HEK293 (cell line): ENCODE data around the gene WDR7.

ENCODE experiments used
- CTCF ChIA-PET: fragments of 350-600 bp; formaldehyde crosslinking; extraction: SDS; loops from one replicate; lab custom pipeline; 2021; ENCODE audit warnings: antibody characterized with exemption; lab: Yijun Ruan, JAX
- POLR2A ChIA-PET: fragments of 300-600 bp; formaldehyde crosslinking; extraction: SDS; loops from one replicate; lab custom pipeline; 2020; ENCODE audit warnings: antibody characterized with exemption, inconsistent platforms; lab: Yijun Ruan, JAX
- H3K27ac ChIP-seq: fragments of 200-500 bp; sonication (Bioruptor generic); 2 replicates; pipeline ENCODE4 v1.5.1; 2014; ENCODE audit warnings: low read depth, low read length, control low read depth, inconsistent platforms; ENCODE audit errors: extremely low read depth
- H3K36me3 ChIP-seq, 2 experiments: fragments of 200-500 bp in 1 of 2; sonication (Bioruptor generic) in 1 of 2; 1 replicate in 1 of 2; 2 replicates in 1 of 2; pipeline ENCODE4 v1.5.1; 2014 to 2017; ENCODE audit warnings: inconsistent platforms in 2 of 2, low read length in 2 of 2; ENCODE audit not compliant: control insufficient read depth in 2 of 2, insufficient read depth in 1 of 2
- H3K4me1 ChIP-seq: fragments of 200-500 bp; sonication (Bioruptor generic); 2 replicates; pipeline ENCODE4 v1.5.1; 2014; ENCODE audit warnings: mild to moderate bottlenecking, low read length, inconsistent platforms; ENCODE audit not compliant: control insufficient read depth, insufficient read depth
- H3K4me3 ChIP-seq: 2 replicates; pipeline ENCODE4 v1.5.1; 2011; ENCODE audit warnings: low read depth, mild to moderate bottlenecking, control low read depth, low read length, moderate library complexity
- H3K9me3 ChIP-seq: fragments of 200-500 bp; sonication (Bioruptor generic); 2 replicates; pipeline ENCODE4 v1.5.1; 2014; ENCODE audit warnings: low read depth, low read length, inconsistent platforms; ENCODE audit not compliant: control insufficient read depth, insufficient read depth
- GLIS1 ChIP-seq: fragments of 450-650 bp; formaldehyde crosslinking; IDR thresholded peaks from 2 replicates; pipeline ENCODE4 v1.5.1; 2016; ENCODE audit warnings: missing biosample characterization, missing genetic modification characterization
- GLIS2 ChIP-seq: fragments of 450-650 bp; formaldehyde crosslinking; IDR thresholded peaks from 2 replicates; pipeline ENCODE4 v1.5.1; 2016; ENCODE audit warnings: missing biosample characterization, missing genetic modification characterization
- INSM2 ChIP-seq: fragments of 450-650 bp; formaldehyde crosslinking; IDR thresholded peaks from 2 replicates; pipeline ENCODE4 v1.5.1; 2016; ENCODE audit warnings: missing biosample characterization, missing genetic modification characterization
- KLF17 ChIP-seq: fragments of 450-650 bp; formaldehyde crosslinking; IDR thresholded peaks from 2 replicates; pipeline ENCODE4 v1.5.1; 2016; ENCODE audit warnings: missing biosample characterization, missing genetic modification characterization
- MZF1 ChIP-seq: fragments of 450-650 bp; formaldehyde crosslinking; IDR thresholded peaks from 2 replicates; pipeline ENCODE4 v1.5.1; 2017; ENCODE audit warnings: missing biosample characterization, missing genetic modification characterization, borderline replicate concordance
- PRDM6 ChIP-seq: fragments of 450-650 bp; formaldehyde crosslinking; IDR thresholded peaks from 2 replicates; pipeline ENCODE4 v1.5.1; 2017; ENCODE audit warnings: missing biosample characterization, missing genetic modification characterization
- SALL2 ChIP-seq: fragments of 450-650 bp; formaldehyde crosslinking; IDR thresholded peaks from 2 replicates; pipeline ENCODE4 v1.5.0; 2017; ENCODE audit warnings: missing biosample characterization, mild to moderate bottlenecking, missing genetic modification characterization, borderline replicate concordance
- TCF7L2 ChIP-seq: IDR thresholded peaks from 2 replicates; pipeline ENCODE4 v1.6.1; 2011; ENCODE audit warnings: low read depth, mild to moderate bottlenecking, inconsistent platforms, low read length, moderate library complexity, borderline replicate concordance
- ZFP41 ChIP-seq: fragments of 450-650 bp; formaldehyde crosslinking; IDR thresholded peaks from 2 replicates; pipeline ENCODE4 v1.5.1; 2016; ENCODE audit warnings: missing biosample characterization, missing genetic modification characterization, borderline replicate concordance
- ZNF114 ChIP-seq: fragments of 450-650 bp; formaldehyde crosslinking; IDR thresholded peaks from 2 replicates; pipeline ENCODE4 v1.5.0; 2017; ENCODE audit warnings: missing biosample characterization, missing genetic modification characterization
- ZNF2 ChIP-seq: fragments of 450-650 bp; formaldehyde crosslinking; IDR thresholded peaks from 2 replicates; pipeline ENCODE4 v1.5.1; 2016; ENCODE audit warnings: missing biosample characterization, missing genetic modification characterization
- ZNF302 ChIP-seq: fragments of 450-650 bp; formaldehyde crosslinking; IDR thresholded peaks from 2 replicates; pipeline ENCODE4 v1.5.1; 2016; ENCODE audit warnings: missing biosample characterization, missing genetic modification characterization, low read depth
- ZNF311 ChIP-seq: fragments of 450-650 bp; formaldehyde crosslinking; IDR thresholded peaks from 2 replicates; pipeline ENCODE4 v1.5.1; 2017; ENCODE audit warnings: missing biosample characterization, missing genetic modification characterization, borderline replicate concordance
- ZNF335 ChIP-seq: fragments of 450-650 bp; formaldehyde crosslinking; conservative IDR thresholded peaks from 2 replicates; pipeline ENCODE4 v1.5.1; 2016; ENCODE audit warnings: missing biosample characterization, missing genetic modification characterization
- ZNF341 ChIP-seq: fragments of 450-650 bp; formaldehyde crosslinking; IDR thresholded peaks from 2 replicates; pipeline ENCODE4; 2016; ENCODE audit warnings: low read depth, missing biosample characterization, missing genetic modification characterization
- ZNF350 ChIP-seq: fragments of 450-650 bp; formaldehyde crosslinking; IDR thresholded peaks from 2 replicates; pipeline ENCODE4 v1.5.0; 2017; ENCODE audit warnings: missing biosample characterization, mild to moderate bottlenecking, missing genetic modification characterization
- ZNF426 ChIP-seq: fragments of 450-650 bp; formaldehyde crosslinking; IDR thresholded peaks from 2 replicates; pipeline ENCODE4 v1.5.1; 2017; ENCODE audit warnings: missing biosample characterization, missing genetic modification characterization, mild to moderate bottlenecking, inconsistent platforms, moderate library complexity
- ZNF48 ChIP-seq: fragments of 450-650 bp; formaldehyde crosslinking; IDR thresholded peaks from 2 replicates; pipeline ENCODE4 v1.5.1; 2016; ENCODE audit warnings: missing biosample characterization, missing genetic modification characterization
- ZNF521 ChIP-seq: fragments of 450-650 bp; formaldehyde crosslinking; IDR thresholded peaks from 2 replicates; pipeline ENCODE4 v1.5.1; 2017; ENCODE audit warnings: missing biosample characterization, mild to moderate bottlenecking, missing genetic modification characterization
- ZNF610 ChIP-seq: fragments of 450-650 bp; formaldehyde crosslinking; IDR thresholded peaks from 2 replicates; pipeline ENCODE4 v1.5.1; 2016; ENCODE audit warnings: missing biosample characterization, missing genetic modification characterization, borderline replicate concordance
- ZNF664 ChIP-seq: fragments of 450-650 bp; formaldehyde crosslinking; IDR thresholded peaks from 2 replicates; pipeline ENCODE4 v1.5.1; 2016; ENCODE audit warnings: missing biosample characterization, missing genetic modification characterization
- ZNF677 ChIP-seq: fragments of 450-650 bp; IDR thresholded peaks from 2 replicates; pipeline ENCODE4 v1.5.0; 2018; ENCODE audit warnings: missing biosample characterization, mild to moderate bottlenecking, missing genetic modification characterization, moderate library complexity
- ZNF768 ChIP-seq: fragments of 450-650 bp; formaldehyde crosslinking; IDR thresholded peaks from 2 replicates; pipeline ENCODE4 v1.5.1; 2018; ENCODE audit warnings: missing biosample characterization, mild to moderate bottlenecking, missing genetic modification characterization
- ZSCAN23 ChIP-seq: fragments of 450-650 bp; formaldehyde crosslinking; IDR thresholded peaks from 2 replicates; pipeline ENCODE4 v1.5.1; 2016; ENCODE audit warnings: missing biosample characterization, missing genetic modification characterization
- TF ChIP-seq, protein P1 (sequence below): fragments of 450-650 bp; formaldehyde crosslinking; conservative IDR thresholded peaks from 2 replicates; pipeline ENCODE4 v1.5.1; 2016; ENCODE audit warnings: low read depth, missing biosample characterization, missing genetic modification characterization

Gene WDR7

DNA sequence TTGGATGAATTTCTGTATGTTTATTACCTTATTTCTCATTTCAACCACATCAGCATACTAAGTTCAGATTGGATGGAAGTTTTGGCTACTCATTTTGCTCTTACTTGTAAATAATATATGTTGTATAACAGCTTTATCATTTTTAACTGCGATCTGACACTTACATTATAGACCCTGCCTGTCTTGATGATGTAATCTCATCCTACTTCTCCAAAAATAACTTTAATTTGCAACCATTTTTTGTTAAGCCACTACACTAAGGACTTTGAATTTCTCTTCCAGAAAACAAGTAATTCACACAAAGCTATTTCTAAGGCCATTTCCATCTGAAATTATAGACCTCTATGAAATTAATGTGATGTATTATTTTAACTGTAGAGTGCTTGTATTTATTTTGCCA is 240.7 kb downstream of the WDR7 start (continued):
- 0 out of 2 replicates have a peak, but pooled peaks have one; percentile 16 for TF ChIP-seq PRDM6 (tag by site-specific recombination)
- TF ChIP-seq, all 188 proteins: peak for 2

DNA sequence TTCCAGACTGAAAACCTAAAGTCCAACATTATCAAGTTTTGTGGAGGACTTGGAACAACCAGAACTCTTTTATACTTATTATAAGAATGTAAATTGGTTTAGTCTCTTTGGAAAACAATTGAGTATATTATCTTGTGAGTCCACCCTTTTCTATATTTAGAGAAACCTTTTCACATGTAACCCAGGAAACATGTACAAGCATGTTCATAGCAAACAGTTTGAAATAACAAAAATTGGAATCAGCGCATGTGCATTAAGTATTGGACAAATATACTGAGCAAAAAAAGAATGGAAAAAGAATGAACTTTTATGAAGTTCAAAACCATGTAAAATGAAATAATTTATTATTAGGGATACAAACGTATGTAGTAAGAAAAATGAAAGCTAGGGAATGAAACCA is 246.0 kb downstream of the WDR7 start:
- Histone ChIP-seq H3K36me3 (no peaks in the 10 kb centered on the region), H3K4me1 (peaks cover 2% of the 10 kb centered on the region; the same call in 1 of the 2 replicates), H3K27ac (no peak overlapping the region), H3K4me3 (no peak overlapping the region), H3K9me3 (no peaks in the 10 kb centered on the region)
- TF ChIP-seq, protein P1, sequence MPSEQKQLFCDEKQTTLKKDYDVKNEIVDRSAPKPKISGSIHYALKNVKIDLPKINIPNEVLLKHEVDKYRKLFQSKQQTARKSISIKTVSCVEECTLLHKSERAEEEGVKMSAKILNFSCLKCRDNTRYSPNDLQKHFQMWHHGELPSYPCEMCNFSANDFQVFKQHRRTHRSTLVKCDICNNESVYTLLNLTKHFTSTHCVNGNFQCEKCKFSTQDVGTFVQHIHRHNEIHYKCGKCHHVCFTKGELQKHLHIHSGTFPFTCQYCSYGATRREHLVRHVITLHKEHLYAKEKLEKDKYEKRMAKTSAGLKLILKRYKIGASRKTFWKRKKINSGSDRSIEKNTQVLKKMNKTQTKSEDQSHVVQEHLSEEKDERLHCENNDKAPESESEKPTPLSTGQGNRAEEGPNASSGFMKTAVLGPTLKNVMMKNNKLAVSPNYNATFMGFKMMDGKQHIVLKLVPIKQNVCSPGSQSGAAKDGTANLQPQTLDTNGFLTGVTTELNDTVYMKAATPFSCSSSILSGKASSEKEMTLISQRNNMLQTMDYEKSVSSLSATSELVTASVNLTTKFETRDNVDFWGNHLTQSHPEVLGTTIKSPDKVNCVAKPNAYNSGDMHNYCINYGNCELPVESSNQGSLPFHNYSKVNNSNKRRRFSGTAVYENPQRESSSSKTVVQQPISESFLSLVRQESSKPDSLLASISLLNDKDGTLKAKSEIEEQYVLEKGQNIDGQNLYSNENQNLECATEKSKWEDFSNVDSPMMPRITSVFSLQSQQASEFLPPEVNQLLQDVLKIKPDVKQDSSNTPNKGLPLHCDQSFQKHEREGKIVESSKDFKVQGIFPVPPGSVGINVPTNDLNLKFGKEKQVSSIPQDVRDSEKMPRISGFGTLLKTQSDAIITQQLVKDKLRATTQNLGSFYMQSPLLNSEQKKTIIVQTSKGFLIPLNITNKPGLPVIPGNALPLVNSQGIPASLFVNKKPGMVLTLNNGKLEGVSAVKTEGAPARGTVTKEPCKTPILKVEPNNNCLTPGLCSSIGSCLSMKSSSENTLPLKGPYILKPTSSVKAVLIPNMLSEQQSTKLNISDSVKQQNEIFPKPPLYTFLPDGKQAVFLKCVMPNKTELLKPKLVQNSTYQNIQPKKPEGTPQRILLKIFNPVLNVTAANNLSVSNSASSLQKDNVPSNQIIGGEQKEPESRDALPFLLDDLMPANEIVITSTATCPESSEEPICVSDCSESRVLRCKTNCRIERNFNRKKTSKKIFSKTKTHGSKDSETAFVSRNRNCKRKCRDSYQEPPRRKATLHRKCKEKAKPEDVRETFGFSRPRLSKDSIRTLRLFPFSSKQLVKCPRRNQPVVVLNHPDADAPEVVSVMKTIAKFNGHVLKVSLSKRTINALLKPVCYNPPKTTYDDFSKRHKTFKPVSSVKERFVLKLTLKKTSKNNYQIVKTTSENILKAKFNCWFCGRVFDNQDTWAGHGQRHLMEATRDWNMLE (tag by site-specific recombination) = no peak
- no peak for TF ChIP-seq ZNF302 (tag by site-specific recombination)
- no peak for TF ChIP-seq ZNF48
- TF ChIP-seq ZNF426 = no peak
- TF ChIP-seq ZNF521 (tag by site-specific recombination) = no peak
- TF ChIP-seq ZNF664 (tag by site-specific recombination) = no peak
- TF ChIP-seq ZNF341 (tag by site-specific recombination) = no peak
- TF ChIP-seq SALL2 (tag by site-specific recombination) = no peak
- TF ChIP-seq ZNF350 (tag by site-specific recombination) = no peak
- TF ChIP-seq GLIS2 (tag by site-specific recombination) = no peak
- ChIA-PET POLR2A (no interaction called here), CTCF (interaction anchor here (0.6 kb wide), 1 partner anchor 96 kb away, joined by 3 read pairs; no protein-coding TSS in a partner anchor)

DNA sequence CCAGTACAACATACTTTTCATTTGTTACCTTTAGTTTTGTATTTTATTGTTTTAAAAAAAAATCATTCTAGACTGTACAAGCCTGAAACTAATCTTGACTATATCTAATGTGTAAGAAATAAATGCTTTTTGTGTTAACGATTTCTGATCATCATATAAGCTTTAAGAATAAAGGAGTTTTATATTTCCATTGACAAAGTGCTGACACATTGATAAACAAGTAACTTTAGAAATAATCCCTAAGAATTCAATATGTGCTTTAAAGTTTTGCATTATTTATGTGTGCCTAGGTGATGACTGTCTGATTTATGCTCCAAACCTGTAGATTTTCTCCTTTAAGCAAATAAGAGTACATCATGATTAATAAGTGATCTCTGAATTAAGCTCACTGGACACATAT is 248.5 kb downstream of the WDR7 start:
- POLR2A ChIA-PET = no interaction called here
- Histone ChIP-seq H3K9me3 (no peaks in the 10 kb centered on the region), H3K4me1 (no peaks in the 10 kb centered on the region), H3K36me3 (no peaks in the 10 kb centered on the region), H3K27ac (no peak overlapping the region), H3K4me3 (no peak overlapping the region)
- CTCF ChIA-PET = interaction anchor here (1.2 to 1.4 kb wide), 2 partner anchors 31 to 78 kb away, joined by 3 to 4 read pairs; no protein-coding TSS in a partner anchor
- TF ChIP-seq ZNF114 (no peak), TCF7L2 (no peak), ZSCAN23 (tag by site-specific recombination) (no peak), ZNF311 (no peak), ZNF664 (tag by site-specific recombination) (no peak), ZNF2 (tag by site-specific recombination) (no peak), ZNF610 (tag by site-specific recombination) (no peak), KLF17 (tag by site-specific recombination) (no peak), ZNF335 (tag by site-specific recombination) (no peak), MZF1 (tag by site-specific recombination) (no peak), ZNF677 (tag by site-specific recombination) (no peak), GLIS1 (tag by site-specific recombination) (no peak), ZFP41 (tag by site-specific recombination) (no peak), ZNF768 (tag by site-specific recombination) (no peak), INSM2 (tag by site-specific recombination) (no peak)
